ENCODE data around the gene MEIS2.

Gene MEIS2

DNA sequence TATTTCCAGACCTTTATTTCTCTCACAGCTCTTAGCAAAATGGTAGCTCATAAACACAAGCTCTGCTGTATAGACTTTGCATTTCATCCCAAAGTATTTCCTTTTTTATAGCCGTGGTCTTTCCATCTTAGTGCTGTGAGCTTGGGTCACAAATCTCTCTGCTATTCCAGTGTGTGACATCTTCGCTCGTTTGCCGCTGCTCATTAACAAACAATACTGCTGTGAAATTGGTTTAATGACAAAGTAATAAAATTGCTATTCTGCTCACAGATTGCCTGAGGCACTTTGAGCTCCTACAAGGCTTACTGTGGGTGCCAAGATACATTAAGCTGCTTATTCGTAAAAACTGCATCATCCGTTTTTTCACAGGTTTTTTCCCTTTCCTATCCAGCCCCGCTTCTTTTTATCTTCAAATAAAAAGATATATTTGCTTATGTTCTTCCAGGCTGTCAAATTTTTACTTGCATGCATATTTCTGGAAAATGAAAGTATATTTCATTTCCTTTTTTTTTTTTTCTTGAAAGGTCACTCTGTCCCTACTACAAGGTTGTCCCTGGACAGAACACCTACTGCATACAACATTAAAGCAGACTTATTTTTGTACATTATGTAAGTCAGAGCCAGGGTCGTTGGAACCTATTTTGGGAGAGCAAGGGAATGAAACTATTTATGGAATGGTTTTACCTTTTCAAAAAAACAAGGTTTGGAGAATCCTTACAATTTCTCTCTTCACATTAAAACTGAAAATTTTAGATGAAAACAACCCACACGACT is 174.5 kb downstream of the MEIS2 start (continued):
- TF ChIP-seq SP7 (tag by site-specific recombination; IDR thresholded peaks at IDR 0.05) (peak; percentile 96), ZBTB17 (tag by site-specific recombination; IDR thresholded peaks at IDR 0.05) (peak; percentile 62), ZNF707 (tag by site-specific recombination; IDR thresholded peaks at IDR 0.05) (no peak), ZSCAN23 (tag by site-specific recombination; IDR thresholded peaks at IDR 0.05) (no peak), ZNF670 (tag by site-specific recombination; IDR thresholded peaks at IDR 0.05; ENCODE audit: low read depth) (no peak), ZIC2 (tag by site-specific recombination; IDR thresholded peaks at IDR 0.05) (peak; percentile 64), ZNF302 (tag by site-specific recombination; IDR thresholded peaks at IDR 0.05; ENCODE audit: low read depth) (no peak), ZNF221 (tag by site-specific recombination; IDR thresholded peaks at IDR 0.05; ENCODE audit: borderline replicate concordance) (no peak), MZF1 (tag by site-specific recombination; IDR thresholded peaks at IDR 0.05; ENCODE audit: borderline replicate concordance) (no peak), MYNN (tag by site-specific recombination; IDR thresholded peaks at IDR 0.05; ENCODE audit: borderline replicate concordance) (no peak), ZNF138 (tag by site-specific recombination; IDR thresholded peaks at IDR 0.05; ENCODE audit: borderline replicate concordance) (no peak), ZSCAN5A (tag by site-specific recombination; IDR thresholded peaks at IDR 0.05) (no peak), SCRT1 (tag by site-specific recombination; IDR thresholded peaks at IDR 0.05; ENCODE audit: borderline replicate concordance) (peak; percentile 53; the same call in 1 of the 2 replicates), ZNF362 (tag by site-specific recombination; IDR thresholded peaks at IDR 0.05) (peak; percentile 71), ZNF624 (tag by site-specific recombination; IDR thresholded peaks at IDR 0.05) (no peak), ZNF677 (tag by site-specific recombination; IDR thresholded peaks at IDR 0.05) (no peak), FEZF1 (tag by site-specific recombination; IDR thresholded peaks at IDR 0.05) (peak; percentile 99), ZNF768 (tag by site-specific recombination; IDR thresholded peaks at IDR 0.05) (no peak), ZNF10 (tag by site-specific recombination; IDR thresholded peaks at IDR 0.05) (peak; percentile 50), ATF2 (tag by site-specific recombination; IDR thresholded peaks at IDR 0.05; ENCODE audit: low read depth) (peak; percentile 48; the same call in 1 of the 2 replicates), ZNF391 (tag by site-specific recombination; IDR thresholded peaks at IDR 0.05; ENCODE audit: borderline replicate concordance, low read depth) (no peak; the same call in 1 of the 2 replicates), ZFP41 (tag by site-specific recombination; IDR thresholded peaks at IDR 0.05; ENCODE audit: borderline replicate concordance) (no peak), ZNF701 (tag by site-specific recombination; IDR thresholded peaks at IDR 0.05) (no peak), ZNF426 (tag by site-specific recombination; IDR thresholded peaks at IDR 0.05) (no peak), IKZF3 (tag by site-specific recombination; IDR thresholded peaks at IDR 0.05) (peak; percentile 94), ZNF335 (tag by site-specific recombination; conservative IDR thresholded peaks at IDR 0.05) (no peak)
- TF ChIP-seq, protein P1, sequence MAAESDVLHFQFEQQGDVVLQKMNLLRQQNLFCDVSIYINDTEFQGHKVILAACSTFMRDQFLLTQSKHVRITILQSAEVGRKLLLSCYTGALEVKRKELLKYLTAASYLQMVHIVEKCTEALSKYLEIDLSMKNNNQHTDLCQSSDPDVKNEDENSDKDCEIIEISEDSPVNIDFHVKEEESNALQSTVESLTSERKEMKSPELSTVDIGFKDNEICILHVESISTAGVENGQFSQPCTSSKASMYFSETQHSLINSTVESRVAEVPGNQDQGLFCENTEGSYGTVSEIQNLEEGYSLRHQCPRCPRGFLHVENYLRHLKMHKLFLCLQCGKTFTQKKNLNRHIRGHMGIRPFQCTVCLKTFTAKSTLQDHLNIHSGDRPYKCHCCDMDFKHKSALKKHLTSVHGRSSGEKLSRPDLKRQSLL (tag by site-specific recombination; IDR thresholded peaks at IDR 0.05) = no peak
- TF ChIP-seq, protein P2, sequence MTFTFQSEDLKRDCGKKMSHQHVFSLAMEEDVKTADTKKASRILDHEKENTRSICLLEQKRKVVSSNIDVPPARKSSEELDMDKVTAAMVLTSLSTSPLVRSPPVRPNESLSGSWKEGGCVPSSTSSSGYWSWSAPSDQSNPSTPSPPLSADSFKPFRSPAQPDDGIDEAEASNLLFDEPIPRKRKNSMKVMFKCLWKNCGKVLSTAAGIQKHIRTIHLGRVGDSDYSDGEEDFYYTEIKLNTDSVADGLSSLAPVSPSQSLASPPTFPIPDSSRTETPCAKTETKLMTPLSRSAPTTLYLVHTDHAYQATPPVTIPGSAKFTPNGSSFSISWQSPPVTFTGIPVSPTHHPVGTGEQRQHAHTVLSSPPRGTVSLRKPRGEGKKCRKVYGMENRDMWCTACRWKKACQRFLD (tag by site-specific recombination; IDR thresholded peaks at IDR 0.05) = no peak
- TF ChIP-seq, protein P3, sequence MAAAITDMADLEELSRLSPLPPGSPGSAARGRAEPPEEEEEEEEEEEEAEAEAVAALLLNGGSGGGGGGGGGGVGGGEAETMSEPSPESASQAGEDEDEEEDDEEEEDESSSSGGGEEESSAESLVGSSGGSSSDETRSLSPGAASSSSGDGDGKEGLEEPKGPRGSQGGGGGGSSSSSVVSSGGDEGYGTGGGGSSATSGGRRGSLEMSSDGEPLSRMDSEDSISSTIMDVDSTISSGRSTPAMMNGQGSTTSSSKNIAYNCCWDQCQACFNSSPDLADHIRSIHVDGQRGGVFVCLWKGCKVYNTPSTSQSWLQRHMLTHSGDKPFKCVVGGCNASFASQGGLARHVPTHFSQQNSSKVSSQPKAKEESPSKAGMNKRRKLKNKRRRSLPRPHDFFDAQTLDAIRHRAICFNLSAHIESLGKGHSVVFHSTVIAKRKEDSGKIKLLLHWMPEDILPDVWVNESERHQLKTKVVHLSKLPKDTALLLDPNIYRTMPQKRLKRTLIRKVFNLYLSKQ (tag by site-specific recombination; IDR thresholded peaks at IDR 0.05; ENCODE audit: borderline replicate concordance) = no peak
- TF ChIP-seq, protein P4, sequence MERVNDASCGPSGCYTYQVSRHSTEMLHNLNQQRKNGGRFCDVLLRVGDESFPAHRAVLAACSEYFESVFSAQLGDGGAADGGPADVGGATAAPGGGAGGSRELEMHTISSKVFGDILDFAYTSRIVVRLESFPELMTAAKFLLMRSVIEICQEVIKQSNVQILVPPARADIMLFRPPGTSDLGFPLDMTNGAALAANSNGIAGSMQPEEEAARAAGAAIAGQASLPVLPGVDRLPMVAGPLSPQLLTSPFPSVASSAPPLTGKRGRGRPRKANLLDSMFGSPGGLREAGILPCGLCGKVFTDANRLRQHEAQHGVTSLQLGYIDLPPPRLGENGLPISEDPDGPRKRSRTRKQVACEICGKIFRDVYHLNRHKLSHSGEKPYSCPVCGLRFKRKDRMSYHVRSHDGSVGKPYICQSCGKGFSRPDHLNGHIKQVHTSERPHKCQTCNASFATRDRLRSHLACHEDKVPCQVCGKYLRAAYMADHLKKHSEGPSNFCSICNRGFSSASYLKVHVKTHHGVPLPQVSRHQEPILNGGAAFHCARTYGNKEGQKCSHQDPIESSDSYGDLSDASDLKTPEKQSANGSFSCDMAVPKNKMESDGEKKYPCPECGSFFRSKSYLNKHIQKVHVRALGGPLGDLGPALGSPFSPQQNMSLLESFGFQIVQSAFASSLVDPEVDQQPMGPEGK (tag by site-specific recombination; IDR thresholded peaks at IDR 0.05) = 0 out of 2 replicates have a peak, but pooled peaks have one; percentile 24

Measured in HEK293 (cell line).